Lower leg skin (tissue), 3 donors: Measurements from ENCODE around the gene PBX1.

Experiments
- CTCF ChIP-seq, 3 donors: fragments of 450-650 bp; IDR thresholded peaks; one replicate each; pipeline ENCODE4 v1.5.1; 2016; ENCODE audit warnings: antibody characterized with exemption in 3 of 3, mild to moderate bottlenecking in 3 of 3, moderate library complexity in 2 of 3
- POLR2A ChIP-seq, 2 donors: fragments of 450-650 bp; IDR thresholded peaks; one replicate each; pipeline ENCODE4 v1.6.1; 2016 to 2017; ENCODE audit warnings: antibody characterized with exemption in 2 of 2, mild to moderate bottlenecking in 1 of 2, moderate library complexity in 1 of 2

GRCh38 chr1:164631751-164632150 is 72.8 kb downstream of the PBX1 start:
- TF ChIP-seq CTCF (IDR thresholded peaks at IDR 0.05): no peak
- TF ChIP-seq POLR2A (IDR thresholded peaks at IDR 0.05): no peak
